LNCAP (cell line): ENCODE results near the gene MT2A.

ENCODE experiments used
- TF ChIP-seq, protein P1 (sequence below): fragments of 450-650 bp; IDR thresholded peaks from 2 replicates; pipeline ENCODE4 v1.5.1; 2017; ENCODE audit warnings: mild to moderate bottlenecking

Gene MT2A

GRCh38 chr16:56616608-56617211 is 8.3 kb downstream of the MT2A start:
- TF ChIP-seq, protein P1, sequence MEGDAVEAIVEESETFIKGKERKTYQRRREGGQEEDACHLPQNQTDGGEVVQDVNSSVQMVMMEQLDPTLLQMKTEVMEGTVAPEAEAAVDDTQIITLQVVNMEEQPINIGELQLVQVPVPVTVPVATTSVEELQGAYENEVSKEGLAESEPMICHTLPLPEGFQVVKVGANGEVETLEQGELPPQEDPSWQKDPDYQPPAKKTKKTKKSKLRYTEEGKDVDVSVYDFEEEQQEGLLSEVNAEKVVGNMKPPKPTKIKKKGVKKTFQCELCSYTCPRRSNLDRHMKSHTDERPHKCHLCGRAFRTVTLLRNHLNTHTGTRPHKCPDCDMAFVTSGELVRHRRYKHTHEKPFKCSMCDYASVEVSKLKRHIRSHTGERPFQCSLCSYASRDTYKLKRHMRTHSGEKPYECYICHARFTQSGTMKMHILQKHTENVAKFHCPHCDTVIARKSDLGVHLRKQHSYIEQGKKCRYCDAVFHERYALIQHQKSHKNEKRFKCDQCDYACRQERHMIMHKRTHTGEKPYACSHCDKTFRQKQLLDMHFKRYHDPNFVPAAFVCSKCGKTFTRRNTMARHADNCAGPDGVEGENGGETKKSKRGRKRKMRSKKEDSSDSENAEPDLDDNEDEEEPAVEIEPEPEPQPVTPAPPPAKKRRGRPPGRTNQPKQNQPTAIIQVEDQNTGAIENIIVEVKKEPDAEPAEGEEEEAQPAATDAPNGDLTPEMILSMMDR: no peak

DNA sequence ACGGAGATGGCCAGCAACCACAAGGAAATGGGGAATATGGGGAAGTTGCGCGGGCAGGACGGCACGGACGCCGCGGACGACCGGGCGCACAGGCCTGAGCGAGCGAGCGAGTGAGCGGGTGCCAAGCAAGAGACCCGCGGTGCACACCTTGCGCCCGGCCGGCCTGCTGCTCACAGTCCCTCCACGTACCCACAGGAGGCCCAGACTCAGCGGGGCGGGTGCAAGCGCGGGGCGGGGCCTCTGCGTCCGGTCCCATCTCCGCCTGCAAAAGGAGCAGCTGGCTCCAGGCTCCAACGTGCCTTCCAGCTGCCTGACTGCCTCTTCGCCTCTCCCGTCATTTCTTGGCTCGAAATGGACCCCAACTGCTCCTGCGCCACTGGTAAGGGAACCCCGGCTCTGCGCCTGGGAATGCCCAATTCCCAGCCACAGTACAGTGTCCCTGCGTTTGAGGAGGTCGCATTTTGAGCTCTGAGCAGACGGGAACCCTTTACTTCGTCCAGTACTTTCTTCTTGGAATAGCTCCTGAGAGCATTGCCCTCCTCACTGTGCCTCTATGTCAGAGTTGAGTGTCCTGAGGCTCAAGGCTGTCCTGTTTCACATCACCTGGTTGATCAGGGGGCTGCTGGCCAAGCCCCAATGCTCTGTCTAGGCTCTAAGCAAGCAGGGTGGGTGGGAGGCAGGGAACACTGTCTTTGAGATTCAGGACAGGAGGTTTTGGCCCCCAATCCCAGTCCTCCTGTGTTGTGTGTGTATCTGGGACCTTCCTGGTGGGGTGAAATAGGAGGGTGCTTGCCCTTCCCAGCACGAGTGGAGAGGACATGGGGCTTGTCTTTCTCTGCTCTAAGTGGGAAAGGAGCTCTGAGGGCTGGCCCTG is 9.1 kb downstream of the MT2A start:
- TF ChIP-seq, protein P1: no peak

DNA sequence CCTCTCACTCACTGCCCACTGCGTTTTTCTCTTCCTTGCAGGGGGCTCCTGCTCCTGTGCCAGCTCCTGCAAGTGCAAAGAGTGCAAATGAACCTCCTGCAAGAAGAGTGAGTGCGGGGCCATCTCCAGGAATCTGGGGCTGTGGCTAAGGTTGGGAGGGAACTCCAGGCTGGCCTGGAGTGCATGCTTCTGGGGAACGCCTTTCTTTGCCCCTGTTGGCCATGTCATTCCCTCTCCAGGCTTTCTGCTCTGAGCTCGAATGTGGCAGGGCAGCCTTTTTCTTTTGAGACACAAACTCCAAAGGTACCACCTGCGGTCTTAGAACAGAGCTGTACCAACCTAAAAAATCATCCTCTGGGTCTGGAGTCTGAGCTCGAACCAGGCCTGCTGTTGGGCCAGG is 9.8 kb downstream of the MT2A start:
- TF ChIP-seq, protein P1: no peak

- TF ChIP-seq, protein P1: no peak
Observed at GRCh38 chr16:56620339-56620897, 12.0 kb downstream of the MT2A start.

DNA sequence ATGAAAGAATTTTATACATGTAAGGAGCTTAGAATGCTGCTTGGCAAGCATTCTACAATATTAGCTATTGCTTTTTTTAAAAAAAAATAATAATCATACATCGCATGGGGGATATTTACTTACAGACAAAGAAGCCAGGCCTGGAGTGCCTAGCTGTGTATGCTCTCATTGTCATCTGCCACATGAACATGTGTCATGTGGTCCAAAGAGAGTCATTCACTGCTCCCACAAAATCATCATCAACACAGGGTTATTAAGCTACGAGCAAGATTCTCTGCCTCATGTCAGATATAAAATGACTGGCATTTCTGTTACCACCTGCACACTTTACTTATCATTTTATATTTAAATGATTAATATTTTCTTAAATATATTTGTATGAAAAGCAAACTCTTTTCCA is 15.3 kb downstream of the MT2A start:
- TF ChIP-seq, protein P1: no peak

DNA sequence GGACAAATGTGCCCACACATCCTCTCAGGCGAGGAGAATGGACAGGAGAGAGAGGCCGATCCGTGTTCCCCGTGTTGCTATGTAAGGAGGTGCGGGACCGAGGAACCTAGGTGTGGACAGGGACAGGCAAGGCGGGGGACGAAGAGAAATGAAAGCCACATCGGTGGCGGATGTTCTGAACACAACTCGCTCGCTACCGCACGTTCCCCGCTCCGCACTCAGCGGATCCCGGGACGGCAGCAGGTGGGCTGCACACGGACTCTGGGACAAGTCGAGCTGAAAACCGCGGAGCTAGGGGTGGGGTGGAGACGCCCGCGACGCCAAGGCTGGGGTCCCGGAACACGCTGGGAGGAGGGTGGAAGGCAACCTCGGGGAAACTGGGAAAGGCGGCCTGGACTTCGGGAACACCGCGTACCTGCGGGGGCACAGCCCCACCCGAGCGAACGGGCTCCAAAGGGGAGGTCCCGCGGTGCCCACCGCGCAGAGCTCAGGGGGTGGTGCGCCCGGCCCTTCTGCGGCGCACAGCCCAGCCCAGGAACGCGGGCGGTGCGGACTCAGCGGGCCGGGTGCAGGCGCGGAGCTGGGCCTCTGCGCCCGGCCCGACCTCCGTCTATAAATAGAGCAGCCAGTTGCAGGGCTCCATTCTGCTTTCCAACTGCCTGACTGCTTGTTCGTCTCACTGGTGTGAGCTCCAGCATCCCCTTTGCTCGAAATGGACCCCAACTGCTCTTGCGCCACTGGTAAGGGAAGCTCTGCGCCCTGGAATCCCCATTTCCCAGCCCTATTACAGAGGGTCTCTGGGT is 17.0 kb downstream of the MT2A start, which contains the start of gene MT1E:
Gene MT1E, plus strand, starts transcription at position 642 of the 803 bp plus-strand sequence. Its CDS starts 71 bp downstream, at position 713.
- TF ChIP-seq, protein P1: no peak
